ENCODE results near the gene ANKRD53. TPM values are rescaled to one million over a fixed set of nuclear protein-coding genes. Genes with fewer than 3 reads are reported as not detected.

ANKRD53 gene
- total and polyA plus RNA-seq, 2 donors, result 0.14 to 0.71 TPM

- H3K9me3 ChIP-seq (ENCODE audit: control insufficient read depth in 2 of 2, insufficient read depth in 1 of 2, low read length in 1 of 2), result peaks cover 0 to 4% of the 10 kb centered on the region in 2 donors
- no peak overlapping the region for H3K4me3 ChIP-seq (ENCODE audit: low read length in 2 of 2)
- H3K4me1 ChIP-seq (ENCODE audit: control insufficient read depth in 2 of 2, insufficient read depth in 2 of 2, low read length in 2 of 2), result peaks cover 7% of the 10 kb centered on the region in 2 donors
- no peaks in the 10 kb centered on the region for H3K36me3 ChIP-seq (ENCODE audit: control insufficient read depth in 2 of 2, insufficient read depth in 2 of 2, low read length in 1 of 2)
- H3K27ac ChIP-seq (ENCODE audit: low read depth in 1 of 2, low read length in 1 of 2), result no peak overlapping the region
- peaks cover 5 to 58% of the 10 kb centered on the region in 2 donors for H3K27me3 ChIP-seq (ENCODE audit: control insufficient read depth in 2 of 2, insufficient read depth in 1 of 2, low read length in 1 of 2)
- DNase-seq (ENCODE audit: low read depth in 6 of 9, low spot score in 9 of 9), result no peak
- 72% methylated on average over 4 of the region's 4 CpGs for WGBS
Measured at GRCh38 chr2:70964133-70964532, 14.3 kb upstream of the ANKRD53 start.

- H3K27me3 ChIP-seq (ENCODE audit: control insufficient read depth in 2 of 2, insufficient read depth in 1 of 2, low read length in 1 of 2), result peaks cover 5 to 58% of the 10 kb centered on the region in 2 donors
- DNase-seq (ENCODE audit: low read depth in 6 of 9, low spot score in 9 of 9), result peak in 7 of 9 donors; percentile 20 to 77 (median 65)
Measured at GRCh38 chr2:70964596-70965386, 13.6 kb upstream of the ANKRD53 start.

GRCh38 chr2:70965506-70965905 is 12.9 kb upstream of the ANKRD53 start:
- H3K36me3 ChIP-seq (ENCODE audit: control insufficient read depth in 2 of 2, insufficient read depth in 2 of 2, low read length in 1 of 2), result no peaks in the 10 kb centered on the region
- no peak for DNase-seq (ENCODE audit: low read depth in 6 of 9, low spot score in 9 of 9)
- peaks cover 0 to 4% of the 10 kb centered on the region in 2 donors for H3K9me3 ChIP-seq (ENCODE audit: control insufficient read depth in 2 of 2, insufficient read depth in 1 of 2, low read length in 1 of 2)
- H3K27ac ChIP-seq (ENCODE audit: low read depth in 1 of 2, low read length in 1 of 2), result no peak overlapping the region
- peaks cover 7% of the 10 kb centered on the region in 2 donors for H3K4me1 ChIP-seq (ENCODE audit: control insufficient read depth in 2 of 2, insufficient read depth in 2 of 2, low read length in 2 of 2)
- 75% methylated on average over 14 of the region's 14 CpGs for WGBS
- no peak overlapping the region for H3K4me3 ChIP-seq (ENCODE audit: low read length in 2 of 2)
- H3K27me3 ChIP-seq (ENCODE audit: control insufficient read depth in 2 of 2, insufficient read depth in 1 of 2, low read length in 1 of 2), result peaks cover 5 to 58% of the 10 kb centered on the region in 2 donors

More at GRCh38 chr2:70964596-70965386, 13.6 kb upstream of the ANKRD53 start:
- Histone ChIP-seq H3K27ac (ENCODE audit: low read depth in 1 of 2, low read length in 1 of 2) (no peak overlapping the region), H3K9me3 (ENCODE audit: control insufficient read depth in 2 of 2, insufficient read depth in 1 of 2, low read length in 1 of 2) (peaks cover 0 to 4% of the 10 kb centered on the region in 2 donors), H3K4me3 (ENCODE audit: low read length in 2 of 2) (peak overlapping the region; percentile 6 to 42), H3K4me1 (ENCODE audit: control insufficient read depth in 2 of 2, insufficient read depth in 2 of 2, low read length in 2 of 2) (peaks cover 7% of the 10 kb centered on the region in 2 donors), H3K36me3 (ENCODE audit: control insufficient read depth in 2 of 2, insufficient read depth in 2 of 2, low read length in 1 of 2) (no peaks in the 10 kb centered on the region)
- WGBS, result 7% methylated on average over 59 of the region's 59 CpGs

GRCh38 chr2:70966681-70967080 is 11.7 kb upstream of the ANKRD53 start:
- no peaks in the 10 kb centered on the region for H3K36me3 ChIP-seq (ENCODE audit: control insufficient read depth in 2 of 2, insufficient read depth in 2 of 2, low read length in 1 of 2)
- peaks cover 7% of the 10 kb centered on the region in 2 donors for H3K4me1 ChIP-seq (ENCODE audit: control insufficient read depth in 2 of 2, insufficient read depth in 2 of 2, low read length in 2 of 2)
- peaks cover 0 to 4% of the 10 kb centered on the region in 2 donors for H3K9me3 ChIP-seq (ENCODE audit: control insufficient read depth in 2 of 2, insufficient read depth in 1 of 2, low read length in 1 of 2)
- 76% methylated on average over 4 of the region's 4 CpGs for WGBS
- H3K27me3 ChIP-seq (ENCODE audit: control insufficient read depth in 2 of 2, insufficient read depth in 1 of 2, low read length in 1 of 2), result peaks cover 5 to 55% of the 10 kb centered on the region in 2 donors
- no peak overlapping the region for H3K27ac ChIP-seq (ENCODE audit: low read depth in 1 of 2, low read length in 1 of 2)
- no peak overlapping the region for H3K4me3 ChIP-seq (ENCODE audit: low read length in 2 of 2)
- DNase-seq (ENCODE audit: low read depth in 6 of 9, low spot score in 9 of 9), result no peak

- Histone ChIP-seq H3K27me3 (ENCODE audit: control insufficient read depth in 2 of 2, insufficient read depth in 1 of 2, low read length in 1 of 2) (peaks cover 5 to 53% of the 10 kb centered on the region in 2 donors), H3K4me1 (ENCODE audit: control insufficient read depth in 2 of 2, insufficient read depth in 2 of 2, low read length in 2 of 2) (peaks cover 7% of the 10 kb centered on the region in 2 donors), H3K27ac (ENCODE audit: low read depth in 1 of 2, low read length in 1 of 2) (no peak overlapping the region), H3K36me3 (ENCODE audit: control insufficient read depth in 2 of 2, insufficient read depth in 2 of 2, low read length in 1 of 2) (no peaks in the 10 kb centered on the region), H3K4me3 (ENCODE audit: low read length in 2 of 2) (no peak overlapping the region), H3K9me3 (ENCODE audit: control insufficient read depth in 2 of 2, insufficient read depth in 1 of 2, low read length in 1 of 2) (peaks cover 0 to 4% of the 10 kb centered on the region in 2 donors)
- WGBS, result 76% methylated on average over 4 of the region's 4 CpGs
- no peak for DNase-seq (ENCODE audit: low read depth in 6 of 9, low spot score in 9 of 9)
Measured at GRCh38 chr2:70967189-70967588, 11.2 kb upstream of the ANKRD53 start.

- DNase-seq (ENCODE audit: low read depth in 6 of 9, low spot score in 9 of 9), result no peak
- peaks cover 4 to 11% of the 10 kb centered on the region in 2 donors for H3K4me1 ChIP-seq (ENCODE audit: control insufficient read depth in 2 of 2, insufficient read depth in 2 of 2, low read length in 2 of 2)
- no peak overlapping the region for H3K4me3 ChIP-seq (ENCODE audit: low read length in 2 of 2)
- peaks cover 0 to 41% of the 10 kb centered on the region in 2 donors for H3K27me3 ChIP-seq (ENCODE audit: control insufficient read depth in 2 of 2, insufficient read depth in 1 of 2, low read length in 1 of 2)
- WGBS, result 96% methylated on average over 3 of the region's 3 CpGs
- H3K27ac ChIP-seq (ENCODE audit: low read depth in 1 of 2, low read length in 1 of 2), result no peak overlapping the region
- H3K9me3 ChIP-seq (ENCODE audit: control insufficient read depth in 2 of 2, insufficient read depth in 1 of 2, low read length in 1 of 2), result no peaks in the 10 kb centered on the region
- H3K36me3 ChIP-seq (ENCODE audit: control insufficient read depth in 2 of 2, insufficient read depth in 2 of 2, low read length in 1 of 2), result no peaks in the 10 kb centered on the region
Measured at GRCh38 chr2:70974592-70974991, 3.8 kb upstream of the ANKRD53 start.

- Histone ChIP-seq H3K36me3 (ENCODE audit: control insufficient read depth in 2 of 2, insufficient read depth in 2 of 2, low read length in 1 of 2) (no peaks in the 10 kb centered on the region), H3K4me3 (ENCODE audit: low read length in 2 of 2) (no peak overlapping the region), H3K27me3 (ENCODE audit: control insufficient read depth in 2 of 2, insufficient read depth in 1 of 2, low read length in 1 of 2) (peaks cover 0 to 43% of the 10 kb centered on the region in 2 donors), H3K9me3 (ENCODE audit: control insufficient read depth in 2 of 2, insufficient read depth in 1 of 2, low read length in 1 of 2) (no peaks in the 10 kb centered on the region), H3K4me1 (ENCODE audit: control insufficient read depth in 2 of 2, insufficient read depth in 2 of 2, low read length in 2 of 2) (peaks cover 4 to 11% of the 10 kb centered on the region in 2 donors), H3K27ac (ENCODE audit: low read depth in 1 of 2, low read length in 1 of 2) (no peak overlapping the region)
- WGBS, result 92% methylated on average over 2 of the region's 2 CpGs
- DNase-seq (ENCODE audit: low read depth in 6 of 9, low spot score in 9 of 9), result no peak
Measured at GRCh38 chr2:70975237-70975636, 3.2 kb upstream of the ANKRD53 start.

DNA sequence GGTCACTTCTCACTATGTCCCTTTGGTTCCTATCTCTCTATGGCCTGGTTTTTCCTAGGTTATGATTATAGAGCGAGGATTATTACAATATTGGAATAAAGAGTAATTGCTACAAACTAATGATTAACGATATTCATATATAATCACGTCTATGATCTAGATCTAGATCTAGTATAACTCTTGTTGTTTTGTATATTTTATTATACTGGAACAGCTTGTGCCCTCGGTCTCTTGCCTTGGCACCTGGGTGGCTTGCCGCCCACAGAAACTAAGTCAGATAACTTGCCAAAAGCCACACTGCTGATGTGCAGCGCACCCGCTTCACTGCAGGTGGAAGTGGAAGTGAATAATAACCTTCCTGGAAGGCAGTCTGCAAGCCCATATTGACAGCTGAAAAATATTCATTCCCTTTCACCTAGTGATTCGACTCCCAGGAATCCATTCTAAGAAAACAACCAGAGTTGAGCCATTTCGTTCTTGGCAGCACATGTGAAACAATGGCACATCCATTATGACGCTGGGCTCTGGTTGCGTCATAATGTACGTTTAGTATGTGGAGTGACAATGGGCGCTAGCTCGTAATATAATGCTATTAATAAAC is 725 bp upstream of the ANKRD53 start:
- Histone ChIP-seq H3K9me3 (ENCODE audit: control insufficient read depth in 2 of 2, insufficient read depth in 1 of 2, low read length in 1 of 2) (no peaks in the 10 kb centered on the region), H3K27me3 (ENCODE audit: control insufficient read depth in 2 of 2, insufficient read depth in 1 of 2, low read length in 1 of 2) (peaks cover 0 to 39% of the 10 kb centered on the region in 2 donors), H3K4me3 (ENCODE audit: low read length in 2 of 2) (no peak overlapping the region), H3K4me1 (ENCODE audit: control insufficient read depth in 2 of 2, insufficient read depth in 2 of 2, low read length in 2 of 2) (peaks cover 4 to 11% of the 10 kb centered on the region in 2 donors), H3K36me3 (ENCODE audit: control insufficient read depth in 2 of 2, insufficient read depth in 2 of 2, low read length in 1 of 2) (no peaks in the 10 kb centered on the region), H3K27ac (ENCODE audit: low read depth in 1 of 2, low read length in 1 of 2) (no peak overlapping the region)
- DNase-seq (ENCODE audit: low read depth in 6 of 9, low spot score in 9 of 9), result peak in 1 of 9 donors; percentile 18
- 31% methylated on average over 14 of the region's 14 CpGs for WGBS

- 51% methylated on average over 19 of the region's 19 CpGs for WGBS
- Histone ChIP-seq H3K4me3 (ENCODE audit: low read length in 2 of 2) (no peak overlapping the region), H3K27me3 (ENCODE audit: control insufficient read depth in 2 of 2, insufficient read depth in 1 of 2, low read length in 1 of 2) (peaks cover 0 to 39% of the 10 kb centered on the region in 2 donors), H3K4me1 (ENCODE audit: control insufficient read depth in 2 of 2, insufficient read depth in 2 of 2, low read length in 2 of 2) (peaks cover 4 to 11% of the 10 kb centered on the region in 2 donors), H3K9me3 (ENCODE audit: control insufficient read depth in 2 of 2, insufficient read depth in 1 of 2, low read length in 1 of 2) (no peaks in the 10 kb centered on the region), H3K36me3 (ENCODE audit: control insufficient read depth in 2 of 2, insufficient read depth in 2 of 2, low read length in 1 of 2) (no peaks in the 10 kb centered on the region), H3K27ac (ENCODE audit: low read depth in 1 of 2, low read length in 1 of 2) (no peak overlapping the region)
- no peak for DNase-seq (ENCODE audit: low read depth in 6 of 9, low spot score in 9 of 9)
Measured at GRCh38 chr2:70979180-70979488, 704 bp downstream of the ANKRD53 start.
